Testis (tissue), 3 donors: ENCODE data around the gene SYNE1. TPM values are rescaled to one million over a fixed set of nuclear protein-coding genes. Genes with fewer than 3 reads are reported as not detected.

Source experiments
- DNase-seq: peaks from one replicate; pipeline ENCODE4 v3.0.0-alpha.2; 2019
- H3K27ac ChIP-seq, 2 donors: fragments of 200-600 bp; sonication (generic); one replicate each; pipeline ENCODE4 v1.5.1; 2019
- H3K27me3 ChIP-seq: fragments of 200-600 bp; sonication (generic); one replicate; pipeline ENCODE4 v1.5.1; 2019
- H3K36me3 ChIP-seq: fragments of 200-600 bp; sonication (generic); one replicate; pipeline ENCODE4 v1.5.1; 2017; ENCODE audit warnings: low read depth; ENCODE audit errors: missing control alignments
- H3K4me1 ChIP-seq: fragments of 200-600 bp; sonication (generic); one replicate; pipeline ENCODE4 v1.5.1; 2019
- H3K4me3 ChIP-seq, 2 donors: fragments of 200-600 bp; sonication (generic); one replicate each; pipeline ENCODE4 v1.5.1; 2017 to 2019
- H3K9me3 ChIP-seq: fragments of 200-600 bp; sonication (generic); one replicate; pipeline ENCODE4 v1.5.1; 2017
- CTCF ChIP-seq, 3 experiments: fragments of 450-650 bp in 2 of 3; fragments of 200-600 bp in 1 of 3; sonication (generic) in 1 of 3; IDR thresholded peaks; one replicate each; pipeline ENCODE4 v1.5.1; 2016 to 2019; ENCODE audit warnings: antibody characterized with exemption in 3 of 3, mild to moderate bottlenecking in 2 of 3, moderate library complexity in 1 of 3
- POLR2A ChIP-seq: fragments of 450-650 bp; IDR thresholded peaks from one replicate; pipeline ENCODE4 v1.6.1; 2017; ENCODE audit warnings: antibody characterized with exemption, mild to moderate bottlenecking, moderate library complexity
- WGBS, 2 donors: methylation state at CpG; one replicate each; pipeline ENCODE4 v1.1.5; 2018; 5-methylcytosine and 5-hydroxymethylcytosine counted together
- intact Hi-C: fragments of 100-400 bp; cut with DNase I; formaldehyde crosslinking; loops from one replicate; pipeline ENCODE4 v1.15.1; 2023; ENCODE audit warnings: low total_unique reads
- polyA plus RNA-seq: library from polyadenylated mRNA; stranded (reverse); fragments of 350-450 nt; fragmentation: Illumina TruSeq; extraction: RNeasy Lipid Tissue Mini Kit (QIAGEN cat#74804); gene quantifications from one replicate; pipeline ENCODE4 v1.2.3, GENCODE V29; 2014; ENCODE audit warnings: low read depth, low replicate concordance; ENCODE audit not compliant: insufficient read depth
- total RNA-seq, 2 donors: library from RNA; depleted of rRNA; stranded (reverse); fragments of >200 nt; gene quantifications; one replicate each; pipeline ENCODE4 v1.2.3, GENCODE V29; 2016

SYNE1 gene
- total and polyA plus RNA-seq, 3 donors from 2014 or later: 57.2 to 255 (median 228) TPM

- intact Hi-C loops: no loop called here
- H3K4me1 ChIP-seq: peaks cover 3% of the 10 kb centered on the region
- H3K4me3 ChIP-seq: peak overlapping the region; percentile 51 to 53
- H3K9me3 ChIP-seq: no peaks in the 10 kb centered on the region
- no peaks in the 10 kb centered on the region for H3K36me3 ChIP-seq
- WGBS, 2 donors: 39 to 50% methylated on average over 17 of the region's 17 CpGs
- H3K27me3 ChIP-seq: no peaks in the 10 kb centered on the region
- no peak for TF ChIP-seq POLR2A
- no peak for TF ChIP-seq CTCF (IDR thresholded peaks at IDR 0.05)
- DNase-seq: peak; percentile 65
- H3K27ac ChIP-seq: peak overlapping the region; percentile 81 to 85
Measured at GRCh38 chr6:152380993-152381898, 255.9 kb downstream of the SYNE1 start.

DNA sequence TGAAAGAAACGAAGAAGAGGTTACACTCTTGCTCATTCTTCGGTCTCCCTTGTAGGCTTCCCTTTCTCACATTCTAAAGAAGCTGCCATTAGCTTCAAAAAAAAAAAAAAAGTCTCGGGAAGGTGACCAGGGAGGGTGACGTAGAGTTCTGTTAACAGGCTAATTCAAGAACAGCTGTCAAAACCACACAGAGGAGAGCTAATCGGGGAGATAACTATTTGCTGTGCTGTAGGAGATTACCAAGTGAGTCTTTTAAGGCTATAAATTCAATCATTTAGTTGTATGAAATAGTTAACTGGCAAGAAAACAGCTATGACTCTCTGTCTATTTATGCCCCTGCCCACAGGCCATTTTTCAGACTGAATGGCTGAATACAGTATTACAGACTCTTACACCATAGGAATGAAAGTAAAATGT is 256.8 kb downstream of the SYNE1 start:
- no peaks in the 10 kb centered on the region for H3K9me3 ChIP-seq
- peak overlapping the region; percentile 81 to 85 for H3K27ac ChIP-seq
- 28 to 29% methylated on average over 5 of the region's 5 CpGs for WGBS, 2 donors
- peak overlapping the region; percentile 51 to 53 for H3K4me3 ChIP-seq
- no peaks in the 10 kb centered on the region for H3K36me3 ChIP-seq
- H3K27me3 ChIP-seq: no peaks in the 10 kb centered on the region
- no peak for TF ChIP-seq CTCF (IDR thresholded peaks at IDR 0.05)
- TF ChIP-seq POLR2A: no peak
- DNase-seq: no peak
- H3K4me1 ChIP-seq: peaks cover 3% of the 10 kb centered on the region
- intact Hi-C loops: no loop called here

- Histone ChIP-seq H3K36me3 (no peaks in the 10 kb centered on the region), H3K4me3 (peak overlapping the region; percentile 51 to 53), H3K9me3 (no peaks in the 10 kb centered on the region), H3K27me3 (no peaks in the 10 kb centered on the region), H3K27ac (peak overlapping the region in 1 of 2 donors; percentile 81), H3K4me1 (peaks cover 3% of the 10 kb centered on the region)
- no peak for DNase-seq
- intact Hi-C loops: no loop called here
- no peak for TF ChIP-seq CTCF (IDR thresholded peaks at IDR 0.05)
- TF ChIP-seq POLR2A: no peak
Measured at GRCh38 chr6:152379423-152379822, 257.7 kb downstream of the SYNE1 start.

DNA sequence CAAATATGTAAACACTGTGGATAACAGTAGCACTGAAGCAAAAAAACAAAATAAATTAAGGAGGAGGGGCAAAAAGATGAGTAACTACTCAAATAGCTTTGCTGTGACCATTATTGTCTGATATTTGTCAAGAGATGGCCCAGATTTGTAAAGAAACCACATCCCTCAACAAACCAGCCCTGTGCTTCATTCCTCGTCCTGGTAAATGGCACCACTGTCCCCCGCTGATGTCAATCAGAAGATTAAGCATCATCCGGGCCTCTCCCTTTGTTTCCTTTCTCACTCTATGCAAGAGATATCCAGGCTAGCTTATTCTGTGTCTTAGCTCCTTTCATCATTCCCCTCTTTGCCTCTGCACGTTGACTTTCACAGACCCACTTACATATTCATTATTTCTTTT is 259.0 kb downstream of the SYNE1 start:
- WGBS, 2 donors: 73 to 75% methylated on average over 4 of the region's 4 CpGs
- Histone ChIP-seq H3K27ac (no peak overlapping the region), H3K27me3 (no peaks in the 10 kb centered on the region), H3K36me3 (no peaks in the 10 kb centered on the region), H3K4me1 (peaks cover 3% of the 10 kb centered on the region), H3K9me3 (no peaks in the 10 kb centered on the region), H3K4me3 (no peak overlapping the region)
- DNase-seq: no peak
- intact Hi-C loops: no loop called here
- TF ChIP-seq POLR2A (no peak), CTCF (IDR thresholded peaks at IDR 0.05) (no peak)
